ENCODE data around the gene CLDN7. TPM values are rescaled to one million over a fixed set of nuclear protein-coding genes. Genes with fewer than 3 reads are reported as not detected.
A peak's percentile ranks its signal among the peaks of the same experiment; 100 is the strongest.

Gene CLDN7
- total RNA-seq, 2 donors from 2014 or later = 997 to 1,004 TPM

- ATAC-seq (no peak), DNase-seq (no peak)
- intact Hi-C loops (cut with DNase I, micrococcal nuclease) = no loop called here
Measured at GRCh38 chr17:7215652-7216180, 46.6 kb downstream of the CLDN7 start.

- ATAC-seq (no peak), DNase-seq (no peak)
- intact Hi-C loops (cut with DNase I, micrococcal nuclease) = no loop called here
Measured at GRCh38 chr17:7215136-7215638, 47.1 kb downstream of the CLDN7 start.

DNA sequence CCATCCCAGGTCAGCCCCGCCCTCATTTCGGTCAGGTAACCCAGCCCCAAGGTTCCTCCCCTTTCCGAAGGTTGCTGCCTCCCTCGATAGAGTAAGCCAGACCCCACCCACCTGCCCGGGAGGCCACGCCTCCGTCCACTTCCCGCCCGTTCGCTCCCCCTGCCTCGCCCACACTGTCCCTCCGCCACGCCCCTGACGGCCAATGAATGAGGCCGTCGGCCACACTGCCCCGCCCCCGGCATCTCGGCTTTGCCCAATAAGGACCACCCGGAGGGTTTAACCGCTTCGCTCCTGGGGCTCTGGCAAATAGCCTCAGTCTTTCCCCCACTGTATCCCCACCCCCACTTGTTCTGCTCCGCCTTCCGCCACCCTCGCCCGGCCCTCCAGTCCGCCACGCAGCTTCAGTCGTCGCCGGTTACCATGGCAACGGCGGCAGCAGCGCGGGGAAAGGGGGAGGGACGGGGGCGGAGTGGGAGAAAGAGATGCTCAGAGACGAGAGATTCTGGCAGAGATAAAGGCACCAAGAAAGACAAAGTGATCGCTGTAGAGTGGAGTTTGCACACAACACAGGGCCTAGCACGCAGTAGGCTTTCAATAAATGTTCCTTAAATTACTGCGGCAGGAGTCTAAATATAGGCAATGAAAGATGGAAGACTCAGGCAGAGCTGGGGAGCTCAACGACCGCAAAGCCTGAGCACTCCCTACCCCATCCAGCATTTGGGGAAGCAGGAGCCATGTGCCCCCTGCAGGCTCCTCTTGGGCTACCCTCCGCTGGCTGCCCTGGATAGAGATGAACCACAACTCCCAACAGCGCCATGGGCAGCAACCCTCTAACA, 47.8 kb downstream of the CLDN7 start:
- ATAC-seq = peak; percentile 88
- peak; percentile 99 for DNase-seq
- intact Hi-C loops (cut with DNase I, micrococcal nuclease) = no loop called here

- intact Hi-C loops (cut with DNase I, micrococcal nuclease) = no loop called here
- ATAC-seq (peak; percentile 20), DNase-seq (peak in 1 of 2 donors; percentile 82)
Measured at GRCh38 chr17:7213895-7214299, 48.4 kb downstream of the CLDN7 start.

DNA sequence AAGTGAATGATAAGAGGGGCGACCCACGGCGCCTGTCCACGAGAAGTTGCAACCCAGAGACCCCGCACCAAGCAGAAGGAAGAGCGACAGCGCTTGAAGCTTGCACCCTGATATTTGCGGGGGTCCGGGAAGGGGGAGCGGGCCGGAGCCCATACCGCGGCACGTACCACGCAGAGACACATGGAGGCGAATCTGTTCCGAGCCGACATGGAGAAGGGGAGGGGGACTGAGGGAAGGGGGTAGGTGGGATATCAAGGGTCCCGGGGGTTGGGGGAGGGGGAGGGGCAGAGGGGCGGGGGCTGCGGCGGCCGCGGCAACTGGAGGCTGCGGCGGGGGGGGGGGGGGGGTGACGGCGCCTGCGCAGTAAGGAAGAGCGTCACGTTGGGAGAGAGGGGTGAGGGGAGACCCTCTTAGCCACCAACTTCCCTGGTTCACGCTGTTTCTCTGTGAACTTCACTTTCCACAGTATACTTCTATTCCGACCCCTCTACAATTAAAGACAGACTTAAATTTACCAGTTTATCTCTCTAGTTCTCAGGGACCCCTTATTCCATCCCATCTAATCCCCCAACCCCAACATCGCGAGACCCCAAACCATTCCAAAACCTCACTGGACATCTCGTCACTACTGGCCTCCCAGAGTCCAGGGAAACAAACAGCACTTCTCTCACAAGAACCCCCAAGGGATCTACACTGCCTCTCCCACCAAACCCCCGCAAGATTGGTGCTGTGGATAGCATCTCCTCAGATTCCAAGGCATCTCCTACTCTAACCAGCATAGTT, 50.6 kb downstream of the CLDN7 start:
- ATAC-seq = no peak
- intact Hi-C loops (cut with DNase I, micrococcal nuclease) = no loop called here
- no peak for DNase-seq

Small RNA genes within 50 kb of the gene (microRNA-seq; reads per million reads assigned to microRNA genes)
- 1,274 to 1,462 reads per million in 2 donors for gene MIR324

Other genes starting within 250 kb of the CLDN7 start
- gene RNASEK, start 249.9 kb downstream of the CLDN7 start, total RNA-seq = 100 to 1,000 TPM; 183 to 188 TPM
- 1 to 10 TPM; 2.0 to 2.6 TPM for gene BCL6B, start 239.4 kb downstream of the CLDN7 start, total RNA-seq
- gene SLC16A13, start 226.5 kb downstream of the CLDN7 start, total RNA-seq = 10 to 100 TPM in 1 of 2 donors, 1 to 10 TPM in 1; 9.0 to 10.0 TPM
- under 1 TPM; 0.58 to 0.84 TPM for gene SLC16A11, start 218.4 kb downstream of the CLDN7 start, total RNA-seq
- 1 to 10 TPM; 4.2 to 7.6 TPM for gene CLEC10A, start 182.2 kb downstream of the CLDN7 start, total RNA-seq
- under 1 TPM in 1 of 2 donors, not detected in 1; 0.25 TPM for gene ASGR2, start 147.7 kb downstream of the CLDN7 start, total RNA-seq
- gene ASGR1, start 83.1 kb downstream of the CLDN7 start, total RNA-seq = under 1 TPM; 0.37 to 0.42 TPM
- gene DLG4, start 42.6 kb downstream of the CLDN7 start, total RNA-seq = 1 to 10 TPM; 4.0 to 7.3 TPM
- 1,000 to 10,000 TPM in 1 of 2 donors, 100 to 1,000 TPM in 1; 784 to 1,134 TPM for gene ACADVL, start 42.5 kb downstream of the CLDN7 start, total RNA-seq
- gene DVL2, start 28.0 kb downstream of the CLDN7 start, total RNA-seq = 10 to 100 TPM; 30.9 to 34.9 TPM
- 10 to 100 TPM; 33.9 to 44.1 TPM for gene PHF23, start 23.0 kb downstream of the CLDN7 start, total RNA-seq
- gene GABARAP, start 20.0 kb downstream of the CLDN7 start, total RNA-seq = 100 to 1,000 TPM; 431 to 505 TPM
- 100 to 1,000 TPM; 108 to 117 TPM for gene CTDNEP1, start 10.7 kb downstream of the CLDN7 start, total RNA-seq
- 10 to 100 TPM; 42.4 to 55.4 TPM for gene ELP5, start 10.3 kb downstream of the CLDN7 start, total RNA-seq
- 1 to 10 TPM; 1.4 to 9.7 TPM for gene SLC2A4, start 19.2 kb upstream of the CLDN7 start, total RNA-seq
- 10 to 100 TPM; 19.7 to 23.6 TPM for gene YBX2, start 32.2 kb upstream of the CLDN7 start, total RNA-seq
- 100 to 1,000 TPM; 330 to 413 TPM for gene EIF5A, start 45.1 kb upstream of the CLDN7 start, total RNA-seq
- gene GPS2, start 52.9 kb upstream of the CLDN7 start, total RNA-seq = 10 to 100 TPM; 71.2 to 72.4 TPM
- gene NEURL4, start 66.9 kb upstream of the CLDN7 start, total RNA-seq = 10 to 100 TPM; 32.7 to 44.5 TPM
- gene ACAP1, start 74.1 kb upstream of the CLDN7 start, total RNA-seq = 1 to 10 TPM; 4.1 to 9.0 TPM
- 10 to 100 TPM in 1 of 2 donors, 1 to 10 TPM in 1; 9.4 to 10.1 TPM for gene KCTD11, start 89.7 kb upstream of the CLDN7 start, total RNA-seq
- gene TMEM95, start 92.7 kb upstream of the CLDN7 start, total RNA-seq = not detected
- 10 to 100 TPM; 22.2 to 24.9 TPM for gene TNK1, start 118.6 kb upstream of the CLDN7 start, total RNA-seq
- gene PLSCR3, start 132.0 kb upstream of the CLDN7 start, total RNA-seq = 10 to 100 TPM in 1 of 2 donors, 1 to 10 TPM in 1; 8.9 to 10.2 TPM
- 10 to 100 TPM; 70.8 to 81.0 TPM for gene TMEM256, start 141.6 kb upstream of the CLDN7 start, total RNA-seq
- 1 to 10 TPM; 2.7 to 6.6 TPM for gene NLGN2, start 145.4 kb upstream of the CLDN7 start, total RNA-seq
- not detected for gene SPEM1, start 157.8 kb upstream of the CLDN7 start, total RNA-seq
- not detected for gene SPEM2, start 163.1 kb upstream of the CLDN7 start, total RNA-seq
- not detected for gene SPEM3, start 166.4 kb upstream of the CLDN7 start, total RNA-seq
- 10 to 100 TPM; 19.3 to 20.5 TPM for gene TMEM102, start 173.0 kb upstream of the CLDN7 start, total RNA-seq
- 1 to 10 TPM; 1.2 to 2.3 TPM for gene FGF11, start 177.0 kb upstream of the CLDN7 start, total RNA-seq
- gene CHRNB1, start 182.6 kb upstream of the CLDN7 start, total RNA-seq = 10 to 100 TPM in 1 of 2 donors, 1 to 10 TPM in 1; 9.6 to 10.7 TPM
- 10 to 100 TPM; 17.5 to 25.0 TPM for gene ZBTB4, start 217.2 kb upstream of the CLDN7 start, total RNA-seq
- not detected for gene SLC35G6, start 219.0 kb upstream of the CLDN7 start, total RNA-seq
- gene POLR2A, start 221.9 kb upstream of the CLDN7 start, total RNA-seq = 10 to 100 TPM; 83.8 to 100.0 TPM